HepG2 (cell line): ENCODE data around the gene IP6K1. TPM values are rescaled to one million over a fixed set of nuclear protein-coding genes. Genes with fewer than 3 reads are reported as not detected.
A peak's percentile ranks its signal among the peaks of the same experiment; 100 is the strongest.

Experiments
- ELF1 ChIP-seq: sonication (generic); formaldehyde crosslinking; IDR thresholded peaks from 2 replicates; pipeline ENCODE4 v1.4.0; 2020; ENCODE audit warnings: missing genetic modification reagents
- ELF3 ChIP-seq: IDR thresholded peaks from 2 replicates; pipeline ENCODE4 v1.6.1; 2016; ENCODE audit warnings: missing genetic modification reagents, missing compliant biosample characterization
- KDM2A ChIP-seq: sonication (generic); formaldehyde crosslinking; IDR thresholded peaks from 2 replicates; pipeline ENCODE4 v1.4.0; 2020; ENCODE audit warnings: low read depth, missing genetic modification reagents, borderline replicate concordance
- KMT2A ChIP-seq: sonication (generic); formaldehyde crosslinking; IDR thresholded peaks from 2 replicates; pipeline ENCODE4 v1.4.0; 2020; ENCODE audit warnings: missing genetic modification reagents
- MED13 ChIP-seq: sonication (generic); formaldehyde crosslinking; IDR thresholded peaks from 2 replicates; pipeline ENCODE4 v1.5.0; 2020; ENCODE audit warnings: missing genetic modification reagents
- MIER2 ChIP-seq: IDR thresholded peaks from 2 replicates; pipeline ENCODE4 v1.6.1; 2016; ENCODE audit warnings: missing biosample characterization, missing genetic modification reagents
- MYNN ChIP-seq: sonication (generic); formaldehyde crosslinking; IDR thresholded peaks from 2 replicates; pipeline ENCODE4 v1.4.0; 2020; ENCODE audit warnings: mild to moderate bottlenecking, low read depth, missing genetic modification reagents
- POLR2A ChIP-seq, 2 experiments: IDR thresholded peaks; 2 replicates each; pipeline ENCODE4 v1.6.1; 2011; ENCODE audit warnings: low read depth in 2 of 2, low read length in 2 of 2, mild to moderate bottlenecking in 1 of 2, moderate library complexity in 1 of 2; ENCODE audit not compliant: insufficient read depth in 1 of 2
- SALL1 ChIP-seq: sonication (generic); formaldehyde crosslinking; IDR thresholded peaks from 2 replicates; pipeline ENCODE4 v1.8.0; 2022; ENCODE audit warnings: mild to moderate bottlenecking, missing genetic modification reagents
- YEATS2 ChIP-seq: sonication (generic); formaldehyde crosslinking; IDR thresholded peaks from 2 replicates; pipeline ENCODE4 v1.4.0; 2020; ENCODE audit warnings: missing genetic modification reagents, borderline replicate concordance
- ZNF563 ChIP-seq: sonication (generic); formaldehyde crosslinking; IDR thresholded peaks from 2 replicates; pipeline ENCODE4 v1.8.0; 2022; ENCODE audit warnings: mild to moderate bottlenecking, moderate library complexity, missing genetic modification reagents
- ZNF564 ChIP-seq: sonication (generic); formaldehyde crosslinking; IDR thresholded peaks from 2 replicates; pipeline ENCODE4 v1.8.1; 2023; ENCODE audit warnings: mild to moderate bottlenecking, missing genetic modification reagents
- ZNF766 ChIP-seq: sonication (generic); formaldehyde crosslinking; IDR thresholded peaks from 2 replicates; pipeline ENCODE4 v1.5.0; 2020; ENCODE audit warnings: missing genetic modification reagents, borderline replicate concordance
- ZNF777 ChIP-seq: sonication (generic); formaldehyde crosslinking; IDR thresholded peaks from 2 replicates; pipeline ENCODE4 v1.4.0; 2020; ENCODE audit warnings: missing genetic modification reagents
- polyA plus RNA-seq, 8 experiments: library from polyadenylated mRNA; depleted of rRNA in 3 of 8; stranded (reverse) in 7 of 8; unstranded in 1 of 8; fragments of >200 nt; fragmentation: Illumina TruSeq in 4 of 8; extraction: Trizol in 4 of 8; gene quantifications; 2 replicates each; pipeline versions ENCODE4 v1.2.1 to v1.2.3, GENCODE V29; 2011 to 2016; ENCODE audit warnings: low read depth in 4 of 8, missing spikeins in 1 of 8, mixed read lengths in 1 of 8; ENCODE audit not compliant: insufficient read depth in 1 of 8
- total RNA-seq, 5 experiments: library from RNA; depleted of rRNA; stranded (reverse); fragments of >200 nt; fragmentation: Illumina TruSeq; extraction: Trizol; gene quantifications; 2 replicates each; pipeline ENCODE4 v1.2.3, GENCODE V29; 2016; ENCODE audit warnings: low read depth in 1 of 5
- TF ChIP-seq, protein P1 (sequence below): sonication (generic); formaldehyde crosslinking; IDR thresholded peaks from 2 replicates; pipeline ENCODE4 v1.4.0; 2020; ENCODE audit warnings: missing genetic modification reagents
- TF ChIP-seq, protein P2 (sequence below): sonication (generic); formaldehyde crosslinking; IDR thresholded peaks from 2 replicates; pipeline ENCODE4 v1.5.0; 2020; ENCODE audit warnings: mild to moderate bottlenecking, missing genetic modification reagents, moderate library complexity
- TF ChIP-seq, protein P3 (sequence below): sonication (generic); formaldehyde crosslinking; IDR thresholded peaks from 2 replicates; pipeline ENCODE4 v1.5.1; 2020; ENCODE audit warnings: missing genetic modification reagents, mild to moderate bottlenecking, borderline replicate concordance
- TF ChIP-seq, protein P4 (sequence below): sonication (generic); formaldehyde crosslinking; IDR thresholded peaks from 2 replicates; pipeline ENCODE4 v1.4.0; 2020; ENCODE audit warnings: missing genetic modification reagents

The IP6K1 gene
- total and polyA plus RNA-seq, 2 of the 13 experiments (the other 11 are each of a cell fraction or from before 2014, with no cell fraction given): 17.7 to 29.7 TPM

DNA sequence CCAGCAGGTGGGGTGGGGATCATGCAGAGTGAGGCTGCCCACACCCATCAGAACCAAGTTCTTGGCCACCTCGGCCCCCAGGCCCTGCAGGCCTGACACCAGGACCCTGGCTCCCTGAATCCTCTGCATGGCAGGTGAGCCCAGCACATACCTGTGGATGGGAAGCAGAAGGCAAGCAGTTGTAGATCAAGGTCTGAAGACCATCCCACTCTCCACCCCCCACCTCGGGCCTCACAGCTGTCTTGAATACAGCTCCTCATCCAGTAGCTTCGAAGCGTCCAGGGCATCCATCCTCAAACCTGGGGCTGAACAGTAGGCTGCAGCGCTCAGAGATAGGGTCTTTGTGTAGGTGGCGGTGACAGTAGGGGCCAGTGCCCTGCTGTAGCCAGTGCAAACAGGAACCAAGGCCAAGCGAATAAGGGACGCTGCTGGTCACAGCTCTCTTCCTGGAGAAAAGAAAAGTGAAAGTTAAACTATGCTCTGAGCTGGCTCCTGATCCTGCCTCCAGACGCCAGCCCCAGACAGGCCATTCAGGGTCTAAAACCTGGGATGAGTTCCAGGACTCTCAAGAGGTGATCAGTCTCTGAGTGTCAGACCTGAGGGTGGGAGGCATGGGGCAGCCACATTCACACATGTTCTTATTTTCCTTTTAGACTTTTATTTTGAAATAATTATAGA, 27.3 kb upstream of the IP6K1 start, which contains the start of gene UBA7 (continued):
- TF ChIP-seq MYNN (CRISPR knock-in tag): peak; percentile 55; the same call in 1 of the 2 replicates
- TF ChIP-seq, protein P1, sequence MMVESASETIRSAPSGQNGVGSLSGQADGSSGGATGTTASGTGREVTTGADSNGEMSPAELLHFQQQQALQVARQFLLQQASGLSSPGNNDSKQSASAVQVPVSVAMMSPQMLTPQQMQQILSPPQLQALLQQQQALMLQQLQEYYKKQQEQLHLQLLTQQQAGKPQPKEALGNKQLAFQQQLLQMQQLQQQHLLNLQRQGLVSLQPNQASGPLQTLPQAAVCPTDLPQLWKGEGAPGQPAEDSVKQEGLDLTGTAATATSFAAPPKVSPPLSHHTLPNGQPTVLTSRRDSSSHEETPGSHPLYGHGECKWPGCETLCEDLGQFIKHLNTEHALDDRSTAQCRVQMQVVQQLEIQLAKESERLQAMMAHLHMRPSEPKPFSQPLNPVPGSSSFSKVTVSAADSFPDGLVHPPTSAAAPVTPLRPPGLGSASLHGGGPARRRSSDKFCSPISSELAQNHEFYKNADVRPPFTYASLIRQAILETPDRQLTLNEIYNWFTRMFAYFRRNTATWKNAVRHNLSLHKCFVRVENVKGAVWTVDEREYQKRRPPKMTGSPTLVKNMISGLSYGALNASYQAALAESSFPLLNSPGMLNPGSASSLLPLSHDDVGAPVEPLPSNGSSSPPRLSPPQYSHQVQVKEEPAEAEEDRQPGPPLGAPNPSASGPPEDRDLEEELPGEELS (CRISPR knock-in tag): peak; percentile 31; the same call in 1 of the 2 replicates
- peak; percentile 90 for TF ChIP-seq ELF3 (CRISPR knock-in tag)
- TF ChIP-seq ELF1: peak; percentile 67; the same call in 1 of the 2 replicates
- TF ChIP-seq POLR2A (IDR thresholded peaks at IDR 0.05; ENCODE audit: insufficient read depth in 1 of 2, low read depth in 2 of 2, low read length in 2 of 2): peak; percentile 34 to 45; a peak in 1 of 4 replicates
- 0 out of 2 replicates have a peak, but pooled peaks have one; percentile 11 for TF ChIP-seq MIER2 (CRISPR knock-in tag)
- 0 out of 2 replicates have a peak, but pooled peaks have one; percentile 29 for TF ChIP-seq KDM2A (CRISPR knock-in tag)
- peak; percentile 51 for TF ChIP-seq SALL1 (CRISPR knock-in tag)
- TF ChIP-seq ZNF563 (CRISPR knock-in tag): 0 out of 2 replicates have a peak, but pooled peaks have one; percentile 44
- TF ChIP-seq ZNF766 (CRISPR knock-in tag): no peak
- TF ChIP-seq, protein P2, sequence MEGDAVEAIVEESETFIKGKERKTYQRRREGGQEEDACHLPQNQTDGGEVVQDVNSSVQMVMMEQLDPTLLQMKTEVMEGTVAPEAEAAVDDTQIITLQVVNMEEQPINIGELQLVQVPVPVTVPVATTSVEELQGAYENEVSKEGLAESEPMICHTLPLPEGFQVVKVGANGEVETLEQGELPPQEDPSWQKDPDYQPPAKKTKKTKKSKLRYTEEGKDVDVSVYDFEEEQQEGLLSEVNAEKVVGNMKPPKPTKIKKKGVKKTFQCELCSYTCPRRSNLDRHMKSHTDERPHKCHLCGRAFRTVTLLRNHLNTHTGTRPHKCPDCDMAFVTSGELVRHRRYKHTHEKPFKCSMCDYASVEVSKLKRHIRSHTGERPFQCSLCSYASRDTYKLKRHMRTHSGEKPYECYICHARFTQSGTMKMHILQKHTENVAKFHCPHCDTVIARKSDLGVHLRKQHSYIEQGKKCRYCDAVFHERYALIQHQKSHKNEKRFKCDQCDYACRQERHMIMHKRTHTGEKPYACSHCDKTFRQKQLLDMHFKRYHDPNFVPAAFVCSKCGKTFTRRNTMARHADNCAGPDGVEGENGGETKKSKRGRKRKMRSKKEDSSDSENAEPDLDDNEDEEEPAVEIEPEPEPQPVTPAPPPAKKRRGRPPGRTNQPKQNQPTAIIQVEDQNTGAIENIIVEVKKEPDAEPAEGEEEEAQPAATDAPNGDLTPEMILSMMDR: 0 out of 2 replicates have a peak, but pooled peaks have one; percentile 9
- TF ChIP-seq ZNF564 (CRISPR knock-in tag): no peak
- TF ChIP-seq, protein P3, sequence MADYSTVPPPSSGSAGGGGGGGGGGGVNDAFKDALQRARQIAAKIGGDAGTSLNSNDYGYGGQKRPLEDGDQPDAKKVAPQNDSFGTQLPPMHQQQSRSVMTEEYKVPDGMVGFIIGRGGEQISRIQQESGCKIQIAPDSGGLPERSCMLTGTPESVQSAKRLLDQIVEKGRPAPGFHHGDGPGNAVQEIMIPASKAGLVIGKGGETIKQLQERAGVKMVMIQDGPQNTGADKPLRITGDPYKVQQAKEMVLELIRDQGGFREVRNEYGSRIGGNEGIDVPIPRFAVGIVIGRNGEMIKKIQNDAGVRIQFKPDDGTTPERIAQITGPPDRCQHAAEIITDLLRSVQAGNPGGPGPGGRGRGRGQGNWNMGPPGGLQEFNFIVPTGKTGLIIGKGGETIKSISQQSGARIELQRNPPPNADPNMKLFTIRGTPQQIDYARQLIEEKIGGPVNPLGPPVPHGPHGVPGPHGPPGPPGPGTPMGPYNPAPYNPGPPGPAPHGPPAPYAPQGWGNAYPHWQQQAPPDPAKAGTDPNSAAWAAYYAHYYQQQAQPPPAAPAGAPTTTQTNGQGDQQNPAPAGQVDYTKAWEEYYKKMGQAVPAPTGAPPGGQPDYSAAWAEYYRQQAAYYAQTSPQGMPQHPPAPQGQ (CRISPR knock-in tag): no peak
- peak; percentile 90 for TF ChIP-seq KMT2A (CRISPR knock-in tag)
- TF ChIP-seq, protein P4, sequence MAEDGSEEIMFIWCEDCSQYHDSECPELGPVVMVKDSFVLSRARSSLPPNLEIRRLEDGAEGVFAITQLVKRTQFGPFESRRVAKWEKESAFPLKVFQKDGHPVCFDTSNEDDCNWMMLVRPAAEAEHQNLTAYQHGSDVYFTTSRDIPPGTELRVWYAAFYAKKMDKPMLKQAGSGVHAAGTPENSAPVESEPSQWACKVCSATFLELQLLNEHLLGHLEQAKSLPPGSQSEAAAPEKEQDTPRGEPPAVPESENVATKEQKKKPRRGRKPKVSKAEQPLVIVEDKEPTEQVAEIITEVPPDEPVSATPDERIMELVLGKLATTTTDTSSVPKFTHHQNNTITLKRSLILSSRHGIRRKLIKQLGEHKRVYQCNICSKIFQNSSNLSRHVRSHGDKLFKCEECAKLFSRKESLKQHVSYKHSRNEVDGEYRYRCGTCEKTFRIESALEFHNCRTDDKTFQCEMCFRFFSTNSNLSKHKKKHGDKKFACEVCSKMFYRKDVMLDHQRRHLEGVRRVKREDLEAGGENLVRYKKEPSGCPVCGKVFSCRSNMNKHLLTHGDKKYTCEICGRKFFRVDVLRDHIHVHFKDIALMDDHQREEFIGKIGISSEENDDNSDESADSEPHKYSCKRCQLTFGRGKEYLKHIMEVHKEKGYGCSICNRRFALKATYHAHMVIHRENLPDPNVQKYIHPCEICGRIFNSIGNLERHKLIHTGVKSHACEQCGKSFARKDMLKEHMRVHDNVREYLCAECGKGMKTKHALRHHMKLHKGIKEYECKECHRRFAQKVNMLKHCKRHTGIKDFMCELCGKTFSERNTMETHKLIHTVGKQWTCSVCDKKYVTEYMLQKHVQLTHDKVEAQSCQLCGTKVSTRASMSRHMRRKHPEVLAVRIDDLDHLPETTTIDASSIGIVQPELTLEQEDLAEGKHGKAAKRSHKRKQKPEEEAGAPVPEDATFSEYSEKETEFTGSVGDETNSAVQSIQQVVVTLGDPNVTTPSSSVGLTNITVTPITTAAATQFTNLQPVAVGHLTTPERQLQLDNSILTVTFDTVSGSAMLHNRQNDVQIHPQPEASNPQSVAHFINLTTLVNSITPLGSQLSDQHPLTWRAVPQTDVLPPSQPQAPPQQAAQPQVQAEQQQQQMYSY (CRISPR knock-in tag): peak; percentile 84
- TF ChIP-seq YEATS2 (CRISPR knock-in tag): 0 out of 2 replicates have a peak, but pooled peaks have one; percentile 15
- no peak for TF ChIP-seq MED13
- peak; percentile 36; the same call in 1 of the 2 replicates for TF ChIP-seq ZNF777 (CRISPR knock-in tag)
